HG02970 (cell line): ENCODE measurements around the gene INTS13.
"Not testable (repeated sequence)": the region's sequence is repeated elsewhere in the genome, so short reads cannot be mapped to it uniquely, and the experiment has no call there.

Source experiments
- ATAC-seq: cut with Tn5 transposase; IDR thresholded peaks from one replicate; pipeline ENCODE4 v1.9.1; 2021; ENCODE audit warnings: mild to moderate bottlenecking, moderate library complexity, moderate number of reproducible peaks; ENCODE audit not compliant: unreplicated experiment, low FRiP score

Gene INTS13, protein sequence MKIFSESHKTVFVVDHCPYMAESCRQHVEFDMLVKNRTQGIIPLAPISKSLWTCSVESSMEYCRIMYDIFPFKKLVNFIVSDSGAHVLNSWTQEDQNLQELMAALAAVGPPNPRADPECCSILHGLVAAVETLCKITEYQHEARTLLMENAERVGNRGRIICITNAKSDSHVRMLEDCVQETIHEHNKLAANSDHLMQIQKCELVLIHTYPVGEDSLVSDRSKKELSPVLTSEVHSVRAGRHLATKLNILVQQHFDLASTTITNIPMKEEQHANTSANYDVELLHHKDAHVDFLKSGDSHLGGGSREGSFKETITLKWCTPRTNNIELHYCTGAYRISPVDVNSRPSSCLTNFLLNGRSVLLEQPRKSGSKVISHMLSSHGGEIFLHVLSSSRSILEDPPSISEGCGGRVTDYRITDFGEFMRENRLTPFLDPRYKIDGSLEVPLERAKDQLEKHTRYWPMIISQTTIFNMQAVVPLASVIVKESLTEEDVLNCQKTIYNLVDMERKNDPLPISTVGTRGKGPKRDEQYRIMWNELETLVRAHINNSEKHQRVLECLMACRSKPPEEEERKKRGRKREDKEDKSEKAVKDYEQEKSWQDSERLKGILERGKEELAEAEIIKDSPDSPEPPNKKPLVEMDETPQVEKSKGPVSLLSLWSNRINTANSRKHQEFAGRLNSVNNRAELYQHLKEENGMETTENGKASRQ

GRCh38 chr12:26937863-26938700 lies at the start of gene INTS13, which contains the start of gene FGFR1OP2:
Gene INTS13 (minus strand): TSS chr12:26937981. CDS start chr12:26936803, 1,178 bp downstream.
Gene FGFR1OP2 (plus strand): TSS chr12:26938470. CDS start chr12:26954159, 15,689 bp downstream.
- ATAC-seq = peak; percentile 80

DNA sequence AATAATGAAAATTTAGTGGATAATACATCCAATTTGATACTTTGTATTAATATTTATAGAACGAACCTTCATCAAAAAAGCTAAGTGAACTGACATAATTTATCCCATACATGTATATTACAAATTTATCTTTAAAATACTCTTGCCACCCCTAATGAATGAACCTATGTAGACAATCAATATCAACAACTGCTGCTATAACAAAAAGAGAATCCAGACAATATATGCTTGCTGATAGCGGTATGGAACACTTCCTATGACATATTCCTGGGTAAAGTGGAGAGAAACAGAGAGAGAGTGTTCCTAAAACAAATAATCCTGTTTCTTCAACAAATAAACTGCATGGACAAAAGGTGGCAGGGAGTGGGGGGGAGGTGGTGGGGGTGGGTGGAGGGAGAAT lies 45.1 kb upstream of the INTS13 start:
- ATAC-seq = no peak

DNA sequence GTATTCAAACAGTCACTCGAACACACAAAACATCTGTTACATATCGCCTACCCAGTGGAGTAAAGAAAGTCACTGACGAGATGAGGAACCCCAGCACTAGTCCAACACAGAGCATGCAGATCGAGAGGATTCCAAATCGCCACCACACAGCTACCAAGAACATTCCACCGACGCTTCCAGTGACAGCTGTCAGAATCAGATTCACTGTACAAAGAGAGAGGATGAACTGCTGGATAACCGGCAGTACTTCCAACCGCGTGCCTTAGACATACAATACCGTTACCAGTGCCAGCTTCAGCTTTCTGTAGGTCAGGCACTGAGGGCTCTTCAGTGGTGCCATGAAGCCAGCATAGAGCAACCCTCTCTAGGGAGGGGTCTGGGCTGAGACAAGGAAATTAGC lies 42.0 kb upstream of the INTS13 start:
- ATAC-seq = no peak

- ATAC-seq = no peak
These were observed 41.0 kb upstream of the INTS13 start for GRCh38 chr12:26978801-26979200.

- ATAC-seq = no peak
These were observed 38.9 kb upstream of the INTS13 start for GRCh38 chr12:26976687-26977086.

DNA sequence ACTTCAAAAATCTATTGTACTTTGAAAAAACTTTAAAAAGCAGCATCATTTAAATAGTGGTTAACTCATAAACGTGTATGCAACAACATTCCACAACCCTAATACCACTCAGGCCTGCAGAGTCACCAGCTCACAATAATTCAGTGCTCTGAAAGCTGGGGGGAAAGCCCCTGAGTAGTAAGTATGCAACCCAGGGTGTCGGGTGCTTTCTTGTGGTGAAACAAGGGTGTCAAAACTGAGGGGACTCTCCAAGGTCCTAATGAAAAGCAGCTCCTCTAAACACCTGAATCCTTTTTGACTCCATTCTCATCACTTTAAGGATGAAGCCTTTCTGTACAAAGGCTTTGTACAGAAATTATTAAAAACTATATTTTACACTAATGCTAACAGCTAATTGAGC lies 34.2 kb upstream of the INTS13 start:
- no peak for ATAC-seq

DNA sequence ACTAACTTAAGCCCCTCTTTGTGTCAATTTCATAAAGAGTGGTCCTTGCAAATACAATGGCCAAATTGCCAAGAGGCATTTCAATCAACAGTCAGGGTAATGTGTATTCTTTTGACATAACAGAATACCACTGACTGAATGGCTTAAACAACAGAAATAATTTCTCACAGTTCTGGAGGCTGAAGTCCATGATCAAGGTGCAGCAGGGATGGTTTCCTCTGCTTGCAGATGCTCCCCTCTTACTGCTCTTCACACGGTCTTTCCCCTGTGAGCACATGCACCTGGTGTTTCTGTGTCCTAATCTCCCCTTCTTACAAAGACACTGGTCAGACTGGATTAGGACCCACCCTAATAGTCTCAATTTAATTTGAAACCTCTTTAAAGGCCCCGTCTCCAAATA lies 32.4 kb upstream of the INTS13 start:
- no peak for ATAC-seq

DNA sequence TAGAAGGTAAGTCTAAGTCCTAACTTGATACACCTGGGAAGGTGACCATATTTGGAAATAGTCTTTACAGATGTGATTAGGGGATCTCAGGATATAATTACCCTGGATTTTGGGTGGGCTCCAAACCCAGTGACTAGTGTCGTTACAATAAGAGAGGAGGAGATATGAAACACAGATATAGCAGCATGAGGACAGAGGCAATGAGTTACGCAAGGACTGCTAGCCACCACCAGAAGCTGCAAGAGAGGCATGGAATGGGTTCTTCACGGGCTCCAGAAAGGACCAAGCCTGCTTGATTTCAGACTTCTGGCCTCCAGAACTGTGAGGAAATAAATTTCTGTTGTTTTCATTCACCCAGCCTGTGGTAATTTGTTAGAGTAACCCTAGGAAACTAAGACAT lies 29.1 kb upstream of the INTS13 start:
- ATAC-seq = no peak

GRCh38 chr12:26963413-26963812 lies 25.6 kb upstream of the INTS13 start:
- no peak for ATAC-seq

- ATAC-seq = no peak
These were observed 24.0 kb upstream of the INTS13 start for GRCh38 chr12:26961803-26962202.

GRCh38 chr12:26961391-26961790 lies 23.6 kb upstream of the INTS13 start:
- not testable (repeated sequence) for ATAC-seq

DNA sequence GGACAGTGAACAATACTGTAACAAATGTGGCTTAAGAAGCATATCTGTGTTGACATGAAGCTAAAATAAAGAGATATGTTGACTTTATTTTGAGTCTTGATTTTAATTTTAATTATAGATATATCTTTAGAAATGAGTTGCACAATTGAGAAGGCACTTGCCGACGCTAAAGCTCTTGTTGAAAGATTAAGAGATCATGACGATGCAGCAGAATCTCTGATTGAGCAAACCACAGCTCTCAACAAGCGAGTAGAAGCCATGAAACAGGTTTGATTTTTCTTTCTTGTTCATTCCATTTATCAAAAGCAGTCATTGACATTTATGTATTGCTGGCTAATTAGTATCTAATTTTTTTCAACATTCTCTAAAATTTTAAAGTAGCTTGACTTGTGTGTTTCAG lies 16.2 kb upstream of the INTS13 start:
- no peak for ATAC-seq

- ATAC-seq = no peak
These were observed 15.7 kb upstream of the INTS13 start for GRCh38 chr12:26953447-26953846.

DNA sequence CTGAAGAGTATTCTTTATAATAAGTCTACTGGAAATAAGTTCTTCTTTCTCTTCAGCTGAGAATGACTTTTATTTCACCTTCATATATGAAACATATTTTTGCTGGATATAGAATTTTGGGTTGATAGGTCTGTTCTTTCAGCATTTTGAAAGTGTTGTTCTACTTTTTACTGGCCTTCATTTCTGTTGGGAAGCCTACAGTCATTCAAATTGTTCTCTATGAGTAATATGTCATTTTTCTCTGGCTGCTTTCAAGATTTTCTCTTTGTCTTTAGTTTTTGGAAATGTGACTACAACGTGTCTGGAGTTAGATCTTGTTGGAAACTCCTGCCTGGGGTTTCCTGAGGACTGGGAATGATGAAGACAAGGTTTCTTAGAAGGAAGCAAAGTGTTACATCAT lies 10.5 kb upstream of the INTS13 start:
- no peak for ATAC-seq

DNA sequence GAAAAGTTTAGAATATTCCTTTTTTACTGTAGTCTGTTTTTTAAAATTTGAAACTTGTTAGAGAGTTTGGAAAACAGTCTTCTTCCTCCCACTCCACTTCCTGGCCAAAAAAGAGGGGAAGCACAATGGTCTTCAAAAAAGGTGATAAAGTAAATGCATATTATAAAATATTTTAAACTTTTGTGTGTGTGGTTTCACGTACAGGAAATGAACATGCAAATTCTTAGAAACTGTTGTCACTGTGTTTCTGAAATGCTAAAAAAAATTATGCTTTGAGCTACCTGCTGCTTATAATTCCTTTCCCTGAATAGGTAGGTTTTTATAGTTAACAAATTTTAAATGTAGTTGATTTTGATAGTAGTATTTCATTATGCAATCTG lies 3.4 kb upstream of the INTS13 start:
- ATAC-seq = no peak

DNA sequence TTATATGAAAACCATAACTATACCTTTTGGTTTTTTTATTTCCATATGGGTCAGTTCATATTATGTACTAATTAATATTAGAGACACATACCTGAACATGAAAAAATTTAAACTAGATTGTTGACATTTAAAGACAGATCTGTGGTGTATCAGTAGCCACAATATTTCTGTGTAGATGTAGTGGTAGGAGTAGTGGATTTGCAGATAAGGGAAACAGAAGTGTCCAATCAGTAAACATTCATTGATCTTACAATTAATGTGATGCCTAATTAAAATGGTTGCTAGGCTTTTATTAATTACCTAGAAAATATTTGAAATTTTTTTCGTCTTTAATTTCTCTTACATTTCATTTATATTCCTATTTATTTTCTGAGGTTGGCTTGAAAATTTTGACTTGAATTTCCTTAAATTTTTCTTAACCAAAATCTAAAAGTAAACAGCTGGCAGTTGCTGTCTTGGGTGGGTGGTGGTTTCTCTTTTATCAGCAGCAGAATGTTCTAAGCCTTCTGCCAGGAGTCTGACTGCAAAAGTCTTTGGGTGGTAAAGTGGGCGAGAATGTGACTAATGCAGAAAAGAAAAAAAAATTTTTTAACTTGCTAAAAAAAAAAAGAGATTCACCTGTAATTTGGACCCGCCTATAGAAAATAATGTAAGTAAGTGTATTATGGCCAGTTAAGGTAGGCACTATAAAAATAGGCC lies 2.9 kb upstream of the INTS13 start:
- no peak for ATAC-seq

DNA sequence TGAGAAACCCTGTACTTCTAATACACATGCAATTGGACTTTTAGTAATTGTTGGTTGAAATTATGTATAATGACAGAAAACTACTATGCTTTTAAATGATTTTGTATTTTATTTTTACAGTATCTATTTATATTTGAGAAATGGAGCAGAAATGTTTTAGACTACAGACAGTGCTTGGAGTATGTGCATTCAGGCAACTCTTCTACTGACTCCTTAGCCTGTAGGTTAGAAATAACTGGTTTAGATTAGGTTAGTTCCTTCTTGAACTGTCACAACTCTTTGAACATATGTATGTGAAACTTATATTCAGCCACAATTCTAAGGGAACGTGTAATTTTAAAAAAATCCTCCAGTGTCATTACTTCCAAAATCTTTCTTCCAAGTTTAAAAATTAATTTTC lies 2.2 kb upstream of the INTS13 start:
- ATAC-seq = no peak

DNA sequence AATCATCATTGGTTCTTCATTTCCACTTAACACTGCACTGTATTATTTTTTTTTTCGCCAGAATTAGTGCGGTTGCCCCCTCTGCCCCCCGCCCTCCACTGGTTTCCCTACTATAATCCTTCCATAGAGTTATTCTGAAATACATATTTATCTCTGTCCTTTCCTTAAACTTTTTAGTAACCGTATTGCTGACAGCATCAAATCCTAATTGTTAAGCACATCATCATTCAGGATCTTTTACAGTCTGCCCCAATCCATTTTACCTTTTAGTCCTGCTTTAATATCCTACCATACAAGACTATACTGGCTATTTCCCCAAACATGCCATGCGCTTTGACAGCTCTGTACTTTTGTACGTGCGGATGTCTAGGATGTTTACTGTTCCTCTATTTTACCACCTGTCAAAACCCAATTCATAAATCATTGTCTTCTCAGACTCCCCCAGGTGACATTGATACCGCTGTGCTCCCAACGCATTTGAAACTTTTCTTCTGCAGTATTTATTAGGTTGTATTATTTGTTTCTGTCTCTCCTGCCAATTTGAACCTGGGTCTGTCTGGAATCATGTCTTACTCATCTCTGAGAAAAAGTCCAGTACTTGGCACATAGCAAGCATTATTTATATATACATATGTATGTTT lies 1.5 kb upstream of the INTS13 start:
- no peak for ATAC-seq

GRCh38 chr12:26938701-26939062 lies 901 bp upstream of the INTS13 start:
- no peak for ATAC-seq

DNA sequence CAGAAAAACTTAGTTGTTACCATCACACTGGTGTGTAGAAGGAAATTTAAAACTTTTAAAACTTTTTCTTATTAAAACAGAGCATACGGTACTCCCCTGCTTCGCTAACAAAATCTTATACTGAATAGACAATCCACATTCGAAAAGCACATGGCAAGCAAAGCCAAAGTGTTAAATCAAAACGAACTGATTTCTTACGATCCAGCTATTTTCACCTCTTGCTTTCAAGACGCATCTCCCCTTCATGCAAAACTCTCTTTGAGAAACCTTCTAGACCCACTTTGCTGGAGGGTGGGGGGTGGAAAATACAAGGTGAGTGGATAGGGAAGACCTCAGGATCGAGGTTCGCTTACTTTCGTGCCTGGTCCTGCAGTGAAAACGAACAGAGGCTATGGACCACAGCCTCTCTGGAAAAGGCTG lies 328 bp downstream of the INTS13 start:
- ATAC-seq = no peak
